Stimulated activated CD8-positive, alpha-beta memory T cell treated with anti-CD3 and anti-CD28 coated beads, Interleukin-15, amount 100 ng/mL, for 1 hour (primary cell): ENCODE measurements around the gene ST8SIA6.
"Not testable (repeated sequence)": the region's sequence is repeated elsewhere in the genome, so short reads cannot be mapped to it uniquely, and the experiment has no call there.

Experiments used
- DNase-seq: peaks from one replicate; pipeline ENCODE4 v3.0.0-alpha.2; 2020; ENCODE audit warnings: low read depth

ST8SIA6 gene

DNA sequence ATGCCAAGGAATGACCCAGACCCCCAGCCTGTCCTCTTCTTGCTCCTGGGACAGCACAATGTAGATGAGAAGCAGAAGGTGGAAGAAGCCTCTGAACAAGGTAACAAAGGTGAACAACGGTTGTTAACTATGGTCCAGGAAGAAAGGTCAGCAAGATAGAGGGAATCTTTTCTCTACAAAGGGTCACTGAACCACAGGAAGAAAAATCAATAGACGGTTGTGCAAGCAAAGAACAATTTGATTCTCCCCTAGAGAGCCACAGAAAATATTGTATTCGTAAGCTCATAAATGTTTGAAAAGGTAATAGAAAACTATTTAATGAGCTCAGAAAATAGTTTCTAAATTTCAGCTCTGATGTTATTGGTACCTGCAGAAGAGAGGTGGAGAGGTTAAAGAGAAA is 111.3 kb downstream of the ST8SIA6 start:
- no peak for DNase-seq

DNA sequence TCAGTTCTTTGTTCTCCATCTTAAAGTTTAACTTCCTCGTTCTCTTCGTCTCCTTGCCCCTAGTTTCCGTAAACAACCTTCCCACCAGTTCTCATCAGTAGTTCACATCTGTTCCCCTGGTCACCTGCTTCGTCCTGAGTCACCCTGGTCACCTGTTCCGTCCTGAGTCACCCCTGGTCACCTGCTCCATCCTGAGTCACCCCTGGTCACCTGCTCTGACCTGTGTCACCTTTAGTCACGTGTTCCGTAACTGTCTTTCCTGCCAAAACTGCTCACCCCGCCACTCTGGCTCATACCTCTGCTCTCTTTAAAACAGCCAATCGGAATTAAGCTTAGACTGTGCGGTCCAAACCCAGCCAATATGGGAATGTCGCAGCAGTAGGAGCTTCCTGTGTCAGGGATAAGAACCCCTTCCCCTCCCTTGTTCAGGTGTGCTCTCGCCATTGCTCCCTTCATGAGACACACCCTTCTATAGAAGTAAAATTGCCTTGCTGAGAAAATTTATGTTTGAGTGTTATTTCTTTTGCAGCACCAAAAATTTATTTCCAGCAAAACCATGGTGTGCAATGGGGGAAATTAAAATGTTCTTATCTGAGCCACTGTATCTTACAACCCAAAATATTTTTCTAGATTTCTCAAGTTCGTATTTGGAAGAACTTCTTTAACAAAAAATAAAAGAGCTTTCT is 114.1 kb downstream of the ST8SIA6 start:
- DNase-seq = no peak

DNA sequence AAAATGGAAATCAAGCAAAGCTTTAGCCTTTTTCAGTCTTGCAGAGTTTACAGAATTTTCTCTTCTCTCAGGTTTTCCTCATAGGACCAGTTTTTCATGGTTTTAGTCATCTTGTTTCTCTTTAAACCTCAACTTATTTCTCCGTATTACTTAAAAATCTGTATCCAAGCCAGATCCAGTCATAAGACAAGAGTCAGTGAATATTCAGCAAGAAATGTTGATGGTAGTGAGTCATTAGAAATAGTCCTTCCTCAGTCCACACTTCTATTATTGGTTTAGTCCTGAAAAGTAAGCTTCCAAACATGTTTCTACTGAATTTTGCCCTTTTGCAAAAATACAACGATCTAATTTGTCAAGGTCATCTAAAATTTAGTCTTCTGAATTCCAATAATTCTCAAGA is 119.3 kb downstream of the ST8SIA6 start:
- no peak for DNase-seq

DNA sequence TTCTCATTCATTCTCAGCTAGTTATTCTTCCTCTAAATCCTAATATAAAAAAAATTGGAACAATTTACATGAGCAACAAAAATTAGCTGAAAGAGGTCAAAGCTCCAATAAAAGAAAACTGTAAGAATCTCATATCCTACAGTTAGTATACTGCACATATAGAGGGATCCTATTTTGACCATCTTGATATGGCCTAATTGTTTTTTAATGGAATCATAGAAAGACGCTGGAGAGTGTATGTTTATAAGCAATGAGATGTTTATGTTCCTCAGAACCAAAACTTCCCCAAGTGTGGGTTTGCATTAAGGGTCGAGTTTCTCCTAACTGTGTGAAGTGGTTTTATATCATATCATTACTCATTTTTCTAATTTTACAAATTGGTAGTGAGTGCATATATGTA is 123.9 kb downstream of the ST8SIA6 start:
- no peak for DNase-seq

DNA sequence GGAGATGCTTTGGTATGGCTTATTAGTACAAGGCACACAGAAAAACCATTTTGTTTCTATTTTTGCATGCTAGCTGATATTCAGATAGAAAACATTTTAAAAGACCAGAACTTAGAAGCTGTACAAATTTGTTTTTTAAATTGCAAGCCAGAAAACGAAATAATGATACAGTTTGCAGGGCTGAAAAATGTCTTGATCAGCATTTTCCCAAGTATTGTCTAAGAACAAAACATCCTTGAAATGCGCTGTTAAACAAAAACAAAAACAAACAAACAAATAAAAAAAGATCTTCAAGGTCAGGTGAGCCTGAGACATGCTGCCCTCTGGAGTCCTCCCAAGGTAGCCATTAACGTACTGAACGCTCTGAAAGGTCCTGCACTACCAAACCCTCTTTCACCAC is 128.0 kb downstream of the ST8SIA6 start:
- no peak for DNase-seq

DNA sequence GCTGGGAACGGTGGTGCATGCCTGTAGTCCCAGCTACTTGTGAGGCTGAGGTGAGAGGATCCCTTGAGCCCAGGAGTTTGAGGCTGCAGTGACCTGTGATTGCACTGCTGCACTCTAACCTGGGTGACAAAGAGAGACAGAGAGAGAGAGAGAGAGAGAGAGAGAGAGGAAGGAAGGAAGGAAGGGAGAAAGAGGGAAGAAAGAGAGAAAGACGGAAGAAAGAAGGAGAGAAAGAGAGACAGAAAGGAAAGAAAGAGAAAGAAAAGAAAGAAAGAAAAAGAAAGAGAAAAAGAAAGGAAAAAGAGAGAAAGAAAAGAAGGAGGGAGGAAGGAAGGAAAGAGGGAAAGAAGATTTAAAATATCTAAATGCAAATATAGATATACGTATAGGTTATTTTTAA is 132.4 kb downstream of the ST8SIA6 start:
- DNase-seq = not testable (repeated sequence)

DNA sequence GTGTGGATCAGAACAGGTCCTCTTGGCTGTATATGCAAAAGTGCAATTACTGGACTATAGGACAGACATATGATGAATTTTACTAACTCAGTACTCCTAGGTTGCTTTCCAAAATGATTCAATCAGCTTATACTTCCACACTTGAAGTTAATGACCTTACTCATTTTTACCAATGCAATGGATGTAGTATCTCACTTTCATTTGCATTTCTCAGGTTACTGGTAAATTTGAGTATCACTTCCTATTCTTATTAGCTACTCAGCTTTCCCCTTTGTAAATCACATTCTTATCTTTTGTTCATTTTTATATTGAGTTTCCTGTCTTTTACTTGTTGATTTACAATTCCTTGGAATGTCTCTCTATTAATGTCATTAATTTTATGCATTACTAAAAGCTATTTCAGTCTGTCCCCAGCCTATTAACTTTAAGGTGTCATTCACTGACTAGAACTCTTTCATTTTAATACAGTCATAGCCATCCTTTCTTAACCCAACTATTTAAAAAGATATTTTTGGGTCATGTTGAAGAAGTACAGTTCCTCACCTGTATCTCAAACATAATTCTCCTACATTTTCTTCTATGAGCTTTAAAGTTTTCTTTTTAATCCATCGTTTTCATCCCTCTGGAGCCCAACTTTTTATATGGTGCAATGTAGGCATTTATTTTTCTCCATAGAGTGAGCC is 137.8 kb downstream of the ST8SIA6 start:
- no peak for DNase-seq

GRCh38 chr10:17309435-17309834 is 145.0 kb downstream of the ST8SIA6 start:
- no peak for DNase-seq

- no peak for DNase-seq
Measured at GRCh38 chr10:17307123-17307522, 147.3 kb downstream of the ST8SIA6 start.

DNA sequence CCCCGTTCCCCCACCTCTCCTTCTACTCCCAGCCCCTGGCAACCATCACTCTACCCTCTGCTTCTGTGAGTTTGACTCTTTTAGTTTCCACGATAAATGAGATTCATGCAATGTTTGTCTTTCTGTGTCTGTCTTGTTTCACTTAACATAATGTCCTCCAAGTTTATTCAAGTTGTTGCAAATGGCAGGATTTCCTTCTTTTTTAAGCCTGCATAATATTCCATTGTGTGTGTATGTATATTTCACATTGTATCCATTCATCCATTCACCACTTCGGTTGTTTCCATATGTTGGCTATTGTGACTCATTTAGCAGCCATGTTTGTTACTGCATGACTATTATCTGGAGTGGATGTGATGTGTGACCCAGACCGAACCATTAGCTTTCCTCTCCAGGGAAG is 162.0 kb downstream of the ST8SIA6 start:
- no peak for DNase-seq

GRCh38 chr10:17290226-17290625 is 164.2 kb downstream of the ST8SIA6 start:
- no peak for DNase-seq

- no peak for DNase-seq
Measured at GRCh38 chr10:17289763-17290162, 164.6 kb downstream of the ST8SIA6 start.

- no peak for DNase-seq
Measured at GRCh38 chr10:17286562-17287550, 167.5 kb downstream of the ST8SIA6 start.

DNA sequence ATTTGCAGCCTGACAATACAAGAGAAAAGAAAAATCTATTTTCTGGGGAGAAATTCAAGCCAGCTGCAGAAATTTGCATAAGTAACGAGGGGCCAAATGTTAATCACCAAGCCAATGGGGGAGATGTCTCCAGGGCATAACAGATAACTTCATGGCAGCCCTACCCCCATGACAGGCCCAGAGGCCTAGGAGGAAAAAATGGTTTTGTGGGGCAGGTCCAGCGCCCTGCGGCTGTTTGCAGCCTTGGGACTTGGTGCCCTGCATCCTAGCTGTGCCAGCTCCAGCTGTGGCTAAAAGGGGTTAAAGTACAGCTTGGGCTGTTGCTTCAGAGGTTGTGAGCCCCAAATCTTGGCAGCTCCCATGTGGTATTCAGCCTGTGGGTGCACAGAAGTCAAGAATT is 172.1 kb downstream of the ST8SIA6 start:
- DNase-seq = no peak

DNA sequence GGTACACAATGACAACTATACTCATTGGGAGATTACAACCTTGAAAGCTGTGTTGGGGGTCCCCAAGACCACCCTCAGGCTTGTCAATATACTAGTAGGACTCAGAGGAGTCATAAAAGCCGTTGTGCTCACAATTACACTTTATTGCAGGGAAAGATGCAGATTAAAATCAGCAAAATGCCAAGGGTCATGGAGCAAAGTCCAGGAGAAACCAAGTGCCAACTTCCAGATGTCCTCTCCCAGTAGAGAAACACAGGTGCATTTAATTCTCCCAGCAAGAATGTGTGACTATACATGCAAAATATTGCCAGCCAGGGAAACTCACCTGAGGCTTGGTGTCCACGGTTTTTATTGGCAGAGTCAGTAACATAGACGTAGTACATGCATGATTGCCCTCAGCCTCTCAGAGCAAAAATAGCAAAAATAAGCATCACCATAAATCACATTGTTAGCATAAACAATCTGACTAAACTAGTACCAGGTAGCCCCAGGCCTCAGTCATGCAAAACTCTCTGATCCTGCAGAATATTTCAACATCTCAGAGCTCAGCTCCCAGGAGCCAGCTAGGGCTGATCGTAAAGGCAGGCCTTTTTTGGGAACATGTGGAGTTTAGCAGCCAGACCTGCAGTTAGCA is 175.7 kb downstream of the ST8SIA6 start:
- no peak for DNase-seq

- DNase-seq = no peak
Measured at GRCh38 chr10:17276756-17277424, 177.5 kb downstream of the ST8SIA6 start.

- DNase-seq = no peak
Measured at GRCh38 chr10:17273403-17273802, 181.0 kb downstream of the ST8SIA6 start.

- no peak for DNase-seq
Measured at GRCh38 chr10:17272648-17273047, 181.7 kb downstream of the ST8SIA6 start.
